NCI-H187 treated with DMSO at 0.1 percent for 48 hours (cell line): ENCODE measurements around the gene ZNF618.

Experiments
- DNase-seq: peaks from one replicate; lab custom pipeline; 2025; lab: John Stamatoyannopoulos, UW

ZNF618 gene, protein sequence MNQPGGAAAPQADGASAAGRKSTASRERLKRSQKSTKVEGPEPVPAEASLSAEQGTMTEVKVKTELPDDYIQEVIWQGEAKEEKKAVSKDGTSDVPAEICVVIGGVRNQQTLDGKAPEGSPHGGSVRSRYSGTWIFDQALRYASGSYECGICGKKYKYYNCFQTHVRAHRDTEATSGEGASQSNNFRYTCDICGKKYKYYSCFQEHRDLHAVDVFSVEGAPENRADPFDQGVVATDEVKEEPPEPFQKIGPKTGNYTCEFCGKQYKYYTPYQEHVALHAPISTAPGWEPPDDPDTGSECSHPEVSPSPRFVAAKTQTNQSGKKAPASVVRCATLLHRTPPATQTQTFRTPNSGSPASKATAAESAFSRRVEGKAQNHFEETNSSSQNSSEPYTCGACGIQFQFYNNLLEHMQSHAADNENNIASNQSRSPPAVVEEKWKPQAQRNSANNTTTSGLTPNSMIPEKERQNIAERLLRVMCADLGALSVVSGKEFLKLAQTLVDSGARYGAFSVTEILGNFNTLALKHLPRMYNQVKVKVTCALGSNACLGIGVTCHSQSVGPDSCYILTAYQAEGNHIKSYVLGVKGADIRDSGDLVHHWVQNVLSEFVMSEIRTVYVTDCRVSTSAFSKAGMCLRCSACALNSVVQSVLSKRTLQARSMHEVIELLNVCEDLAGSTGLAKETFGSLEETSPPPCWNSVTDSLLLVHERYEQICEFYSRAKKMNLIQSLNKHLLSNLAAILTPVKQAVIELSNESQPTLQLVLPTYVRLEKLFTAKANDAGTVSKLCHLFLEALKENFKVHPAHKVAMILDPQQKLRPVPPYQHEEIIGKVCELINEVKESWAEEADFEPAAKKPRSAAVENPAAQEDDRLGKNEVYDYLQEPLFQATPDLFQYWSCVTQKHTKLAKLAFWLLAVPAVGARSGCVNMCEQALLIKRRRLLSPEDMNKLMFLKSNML

DNA sequence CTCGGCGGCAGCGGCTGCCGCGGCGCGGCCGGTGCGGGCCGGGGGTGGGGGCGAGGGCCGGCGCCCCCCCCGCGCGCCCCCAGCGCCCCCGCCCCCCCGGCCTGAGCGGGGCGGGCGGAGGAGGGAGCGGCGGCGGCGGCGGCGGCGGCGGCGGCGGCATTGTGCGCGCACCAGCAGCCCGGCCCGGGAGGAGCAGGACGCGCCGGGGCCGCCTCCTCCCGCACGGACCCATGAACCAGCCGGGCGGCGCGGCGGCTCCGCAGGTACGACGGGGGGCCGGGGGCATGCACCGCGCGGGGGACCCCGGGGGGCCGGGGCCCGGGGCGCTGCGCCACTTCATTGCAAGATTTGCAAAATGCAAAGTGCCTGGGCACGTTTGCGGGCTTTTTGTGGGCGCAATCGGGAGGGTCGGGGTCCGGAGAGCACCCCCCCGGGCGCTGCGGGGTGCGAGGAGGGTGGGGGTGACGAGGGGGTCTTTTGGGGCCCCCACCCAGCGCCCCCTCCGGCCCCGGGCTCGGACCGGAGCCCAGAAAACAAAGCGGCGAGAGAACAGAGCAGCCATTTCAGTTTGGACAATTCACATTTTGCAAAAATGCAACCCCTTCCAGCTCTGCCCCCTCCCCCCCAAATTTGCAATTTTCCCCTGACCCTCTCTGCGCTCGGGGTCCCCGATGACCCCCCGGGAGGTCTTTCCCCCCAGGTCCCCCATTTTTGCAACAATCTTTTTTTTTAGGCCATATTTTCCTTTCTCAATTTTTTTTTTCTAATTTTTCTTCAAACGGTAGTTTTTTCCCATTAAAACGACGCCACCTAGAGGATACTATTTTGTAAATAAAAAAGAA is at the start of gene ZNF618:
Gene ZNF618, plus strand, starts transcription at position 159 of the 842 bp plus-strand sequence. Its CDS starts 72 bp downstream, at position 231.
- no peak for DNase-seq

DNA sequence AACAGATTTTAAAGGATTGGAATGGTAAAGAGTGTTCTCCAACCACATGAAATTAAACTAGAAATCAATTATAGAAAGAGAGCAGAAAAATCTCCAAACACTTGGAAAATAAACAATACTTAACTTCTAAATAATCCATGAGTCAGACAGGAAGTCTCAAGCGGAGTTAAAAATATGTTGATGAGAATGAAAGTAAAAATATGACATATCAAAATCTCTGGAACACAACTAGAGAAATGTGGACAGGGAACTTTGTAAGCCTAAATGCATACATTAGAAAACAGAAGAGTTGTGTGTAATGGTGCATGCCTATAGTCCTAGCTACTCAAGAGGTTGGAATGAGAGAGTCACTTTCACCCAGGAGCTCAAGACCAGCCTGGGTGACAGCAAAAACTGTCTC is 47.9 kb upstream of the ZNF618 start:
- no peak for DNase-seq

DNA sequence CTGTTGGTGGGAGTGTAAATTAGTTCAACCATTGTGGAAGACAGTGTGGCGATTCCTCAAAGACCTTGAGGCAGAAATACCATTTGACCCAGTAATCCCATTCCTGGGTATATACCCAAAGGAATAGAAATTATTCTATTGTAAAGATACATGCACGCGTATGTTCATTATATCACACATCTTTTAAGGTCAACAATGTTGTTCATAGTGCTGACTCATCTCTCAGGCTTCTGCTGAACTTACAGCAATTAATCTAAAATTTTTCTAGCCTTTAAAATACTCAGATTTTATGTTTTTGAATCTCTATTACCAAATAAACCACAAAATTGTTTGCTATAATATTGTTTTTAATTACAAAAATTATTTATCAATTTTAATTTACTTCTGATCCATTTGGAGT is 38.8 kb upstream of the ZNF618 start:
- DNase-seq: no peak

DNA sequence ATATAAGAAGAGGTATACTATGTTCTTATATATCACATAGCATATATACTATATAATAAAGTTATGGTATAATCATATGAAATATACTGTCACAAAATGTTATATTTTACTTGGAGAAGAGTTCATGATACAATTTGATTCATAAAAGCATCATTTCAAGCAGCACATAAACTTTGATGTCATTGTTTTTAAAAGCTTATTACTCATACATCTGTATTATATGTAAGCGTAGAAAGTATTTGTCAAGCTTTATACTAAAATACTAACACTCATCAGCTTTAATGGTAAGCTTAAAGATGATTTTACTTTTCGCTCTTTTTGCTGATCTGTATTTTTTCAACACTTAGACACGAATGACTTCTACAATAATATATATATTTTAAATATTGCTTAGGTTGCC is 34.0 kb upstream of the ZNF618 start:
- DNase-seq: no peak

DNA sequence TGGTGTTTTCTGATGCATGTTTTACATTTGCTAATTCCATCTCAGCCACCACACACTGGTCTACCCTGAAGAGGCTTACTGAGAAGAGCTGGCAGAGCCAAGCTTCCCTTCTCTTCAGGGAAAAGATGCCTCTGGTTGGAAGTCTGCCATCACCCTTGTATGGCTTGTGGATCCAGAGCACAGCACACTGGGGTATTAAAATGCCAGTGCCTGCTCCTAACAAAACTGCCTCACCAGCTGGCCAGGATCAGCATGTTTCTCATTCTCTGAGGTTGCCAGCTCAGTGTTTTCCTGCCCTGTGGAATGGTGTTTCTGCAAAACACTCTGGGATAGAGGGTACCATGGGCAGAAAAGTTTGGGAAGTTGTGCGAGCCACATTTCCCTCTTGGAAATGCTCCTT is 31.6 kb upstream of the ZNF618 start:
- no peak for DNase-seq

DNA sequence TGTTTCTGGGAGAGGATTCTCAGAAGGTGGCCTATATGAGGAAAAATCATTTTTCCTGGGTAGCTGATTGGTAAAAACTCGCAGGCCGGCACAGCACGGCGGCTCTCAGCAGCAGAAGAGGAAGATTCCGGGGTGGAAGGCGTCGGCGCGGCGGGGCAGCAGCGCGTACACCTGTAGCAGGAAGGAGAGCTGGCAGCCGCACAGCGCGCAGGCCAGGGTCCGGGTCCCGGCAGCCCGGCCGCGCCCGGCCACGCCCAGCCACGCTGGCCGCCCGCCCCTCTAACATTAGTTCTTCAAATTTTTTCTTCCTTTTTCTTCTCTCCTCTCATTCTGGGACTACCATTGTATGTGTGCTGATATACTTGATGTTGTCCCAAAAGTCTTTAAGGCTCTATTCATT is 24.8 kb upstream of the ZNF618 start:
- no peak for DNase-seq

DNA sequence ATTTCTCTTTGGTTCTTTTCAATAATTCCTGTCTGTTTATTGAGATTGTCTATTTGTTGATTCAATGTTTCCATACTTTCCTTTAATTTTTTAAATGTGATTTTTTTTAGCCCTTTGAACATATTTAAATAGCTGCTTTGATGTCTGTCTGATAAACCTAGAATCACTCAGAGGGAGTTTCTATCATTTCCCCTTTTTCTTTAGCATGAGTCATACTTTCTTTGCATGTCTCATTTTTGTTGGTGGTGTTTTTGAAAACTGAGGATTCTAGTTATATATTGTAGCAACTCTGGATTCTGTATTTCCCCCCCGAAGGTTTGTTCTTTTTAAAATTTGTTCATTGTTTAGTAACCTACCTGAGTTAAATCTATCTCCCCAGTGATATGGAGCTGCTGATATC is 24.2 kb upstream of the ZNF618 start:
- DNase-seq: no peak

DNA sequence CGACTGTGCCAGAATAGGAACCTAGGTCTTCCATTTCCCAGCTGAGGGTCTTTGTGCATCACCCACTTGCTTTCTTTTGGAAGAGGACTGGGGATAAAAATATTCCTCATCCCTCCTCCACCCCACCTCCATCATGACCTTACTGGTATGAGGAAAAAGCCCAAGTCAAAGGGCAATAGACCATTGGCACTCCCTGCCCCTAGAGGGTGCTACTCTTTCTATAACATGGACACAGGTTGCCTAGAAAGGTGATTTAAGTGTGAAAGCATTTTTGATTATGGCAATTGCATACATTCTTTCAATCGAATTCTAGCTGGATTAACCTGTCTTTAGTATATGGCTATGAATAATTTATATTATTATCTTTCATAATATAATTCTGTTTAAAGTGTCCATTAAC is 22.8 kb upstream of the ZNF618 start:
- no peak for DNase-seq

DNA sequence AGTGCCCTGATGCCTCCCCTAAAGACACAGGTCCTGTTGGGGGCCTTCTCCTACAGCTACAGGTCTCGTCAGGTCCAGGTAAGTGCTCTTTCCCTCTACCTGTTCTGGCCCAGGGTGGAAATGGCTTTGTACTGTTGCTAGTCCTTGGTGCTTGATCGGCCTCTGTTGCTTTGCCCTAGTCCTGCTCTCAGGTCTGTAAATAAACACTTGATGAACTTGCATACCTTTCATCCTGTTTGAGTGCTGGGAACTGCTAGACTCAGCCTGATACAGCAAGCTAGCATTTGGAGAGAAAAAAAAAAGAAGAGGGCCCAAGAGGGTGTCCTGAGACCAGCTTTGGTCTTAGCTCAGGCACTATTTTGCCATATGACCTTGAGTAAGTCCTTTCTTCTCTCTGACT is 21.8 kb upstream of the ZNF618 start:
- no peak for DNase-seq

DNA sequence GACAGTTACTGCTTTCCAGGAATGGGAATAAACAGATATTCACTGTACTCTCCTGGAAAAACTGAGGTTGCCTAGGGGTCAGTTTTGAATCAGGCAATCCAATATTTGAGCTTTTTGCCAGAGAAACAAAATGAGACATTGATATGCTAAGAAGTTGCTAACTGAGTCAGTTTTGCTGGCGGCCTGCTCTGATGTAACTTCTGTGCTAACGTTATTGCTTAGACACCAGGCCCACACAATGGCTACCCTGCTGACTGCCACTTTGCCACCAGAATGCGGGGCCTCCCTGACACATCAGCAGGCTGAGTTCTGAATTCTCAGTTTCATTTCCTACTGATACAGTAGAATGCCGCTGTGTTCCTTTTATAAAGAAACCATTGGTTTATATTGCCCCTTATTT is 18.2 kb upstream of the ZNF618 start:
- DNase-seq: no peak

DNA sequence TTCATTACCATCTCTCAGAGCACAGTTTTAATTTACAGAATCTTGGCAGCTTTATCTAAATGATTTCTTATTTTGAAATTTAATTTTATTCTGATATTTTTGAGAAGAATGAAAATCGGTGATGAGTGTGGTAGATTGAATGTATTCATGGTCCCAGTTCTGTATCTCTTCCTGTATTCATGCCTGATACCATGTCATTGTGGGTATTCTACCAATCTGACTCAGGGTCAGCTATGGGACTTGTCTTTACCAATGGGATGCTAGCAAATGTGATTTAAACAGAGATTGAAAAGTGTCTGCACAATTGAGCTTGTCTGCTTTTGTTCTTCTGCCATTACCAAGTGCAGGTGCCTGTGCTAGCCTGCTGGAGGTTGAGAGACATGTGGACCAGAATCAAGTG is 17.8 kb upstream of the ZNF618 start:
- no peak for DNase-seq

DNA sequence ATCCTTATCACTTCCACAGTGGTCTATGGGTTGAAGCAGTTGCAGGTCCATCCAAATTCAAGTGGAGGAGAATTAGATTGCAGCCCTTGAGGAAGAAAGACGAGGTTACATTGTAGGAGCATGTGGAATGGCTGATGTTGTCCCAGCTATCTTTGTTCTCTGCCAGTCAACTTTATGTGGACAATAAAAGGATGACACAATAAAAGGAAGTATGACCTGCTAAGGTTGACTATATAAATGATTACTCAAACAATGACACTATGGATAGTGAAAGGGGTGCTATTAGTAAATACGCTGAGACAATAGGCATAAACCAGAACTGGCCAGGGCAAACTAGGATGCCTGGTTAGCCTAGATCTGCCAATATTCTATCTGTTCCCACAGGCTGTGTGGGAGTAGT is 12.8 kb upstream of the ZNF618 start:
- DNase-seq: no peak

DNA sequence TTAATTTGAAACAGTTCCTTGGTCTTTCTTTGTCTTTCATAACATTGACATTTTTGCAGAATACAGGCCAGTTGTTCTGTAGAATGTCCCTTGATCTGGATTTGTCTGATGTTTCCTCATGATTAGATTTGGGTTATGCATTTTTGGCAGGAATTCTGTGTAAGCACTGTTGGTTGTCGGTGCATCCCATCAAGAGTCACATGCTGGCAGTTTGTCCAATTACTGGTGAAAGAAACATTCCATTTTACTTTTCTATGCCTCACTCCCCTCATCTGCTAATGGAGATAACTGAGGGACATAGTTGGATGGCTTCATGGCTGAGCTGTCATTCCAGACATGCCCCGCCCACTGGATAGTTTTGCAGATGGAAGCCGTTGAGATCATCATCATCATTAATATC is 7.6 kb upstream of the ZNF618 start:
- no peak for DNase-seq

DNA sequence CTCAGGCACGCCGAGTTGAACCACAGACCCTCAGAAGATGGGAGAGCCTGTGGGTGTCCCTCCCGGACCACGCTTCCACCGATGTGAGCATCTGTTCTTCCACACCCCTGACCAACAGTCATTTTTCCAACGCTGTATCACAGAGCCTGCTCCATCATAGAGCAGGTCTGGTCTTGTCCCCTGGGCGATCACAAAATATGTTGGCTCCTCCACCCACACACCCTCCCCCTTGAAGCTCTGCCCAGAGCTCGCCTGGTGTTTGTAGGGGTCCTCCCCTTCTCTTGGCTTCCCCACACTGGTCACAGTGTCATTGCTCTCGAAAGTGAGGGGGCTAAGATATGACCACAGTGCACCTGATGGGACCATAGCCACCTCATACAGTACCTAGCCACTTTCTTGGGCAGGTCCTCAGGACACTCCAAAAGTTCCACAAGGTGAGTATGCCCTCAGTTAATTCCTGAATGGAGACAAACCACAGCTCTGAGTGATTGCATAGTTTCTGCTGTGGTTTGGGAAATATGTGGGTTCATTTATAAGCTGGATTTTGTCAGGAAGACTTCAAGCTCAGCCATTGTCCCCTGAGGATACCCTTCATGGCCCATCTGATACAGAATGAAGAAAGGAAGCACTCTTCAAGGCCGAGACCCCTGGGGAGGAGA is 3.5 kb upstream of the ZNF618 start:
- DNase-seq: no peak

DNA sequence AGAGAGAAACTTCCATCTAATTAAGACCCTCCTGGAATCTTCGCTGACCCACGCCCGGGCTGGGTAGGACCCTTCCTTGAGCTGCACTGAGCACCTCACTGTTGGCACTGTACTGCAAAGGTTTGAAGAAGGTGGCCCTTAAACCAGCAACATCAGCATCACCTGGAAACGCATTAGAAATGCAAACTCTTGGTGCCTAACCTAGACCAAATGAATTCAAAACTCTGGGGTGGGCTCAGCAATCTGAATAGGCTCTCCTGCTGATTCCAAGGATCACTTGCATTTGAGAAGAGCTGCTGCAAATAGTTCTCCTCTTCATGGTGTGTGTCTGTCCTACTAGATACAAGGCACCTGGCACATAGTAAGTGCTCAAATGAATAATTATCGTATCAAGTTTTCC is 2.7 kb upstream of the ZNF618 start:
- DNase-seq: no peak

DNA sequence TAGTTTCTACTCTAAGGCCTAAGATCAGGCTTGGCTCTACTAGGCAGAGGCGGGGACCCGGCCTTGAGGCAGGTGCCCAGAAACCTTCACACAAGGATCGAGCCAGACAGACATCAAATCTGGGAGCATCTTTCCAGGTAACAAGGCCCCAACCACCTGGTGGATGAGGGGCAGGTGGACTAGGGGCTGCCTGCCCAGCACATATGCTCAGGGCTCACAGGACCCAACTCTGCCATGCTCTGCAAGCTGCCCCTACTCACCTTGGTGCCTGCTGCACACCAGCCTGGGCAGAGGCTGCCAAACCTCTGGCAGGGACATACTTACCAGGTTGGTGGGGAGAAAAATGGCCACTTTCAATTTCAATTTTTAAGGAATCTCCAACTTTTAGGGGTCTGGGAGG is 2.2 kb upstream of the ZNF618 start:
- DNase-seq: no peak

DNA sequence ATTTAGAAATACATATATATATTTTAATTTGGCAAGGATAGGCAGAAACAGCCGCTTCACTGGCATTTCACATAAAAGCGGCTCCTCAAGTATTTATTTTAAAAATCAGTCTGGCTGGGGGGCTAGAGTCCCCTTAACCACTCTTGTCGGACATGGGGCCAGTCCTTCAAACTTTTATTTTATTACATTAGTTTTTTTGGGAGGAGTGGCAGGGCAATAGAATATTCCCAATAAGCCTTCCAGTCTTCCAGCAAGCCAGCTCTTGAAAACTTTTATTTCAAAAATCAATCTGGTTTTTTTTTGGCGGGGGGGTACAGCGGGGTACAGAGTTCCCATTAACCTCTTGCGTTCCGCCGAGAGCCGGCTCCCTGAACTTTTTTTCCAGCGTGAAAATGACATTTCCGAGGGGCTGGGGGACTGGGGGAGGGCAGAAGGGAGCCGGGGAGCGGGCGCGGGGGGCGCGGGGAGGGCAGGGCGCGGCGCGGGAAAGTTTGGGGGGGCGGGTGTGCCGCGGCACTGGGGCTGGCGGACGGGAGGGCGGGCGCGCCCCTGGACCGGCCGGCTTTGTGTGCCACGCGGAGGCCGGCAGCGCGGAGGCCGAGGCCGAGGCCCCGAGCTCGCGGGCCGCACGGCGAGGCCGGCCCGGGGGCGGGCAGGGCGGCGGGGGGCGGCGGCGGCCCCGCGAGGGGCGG is 504 bp upstream of the ZNF618 start:
- DNase-seq: no peak

DNA sequence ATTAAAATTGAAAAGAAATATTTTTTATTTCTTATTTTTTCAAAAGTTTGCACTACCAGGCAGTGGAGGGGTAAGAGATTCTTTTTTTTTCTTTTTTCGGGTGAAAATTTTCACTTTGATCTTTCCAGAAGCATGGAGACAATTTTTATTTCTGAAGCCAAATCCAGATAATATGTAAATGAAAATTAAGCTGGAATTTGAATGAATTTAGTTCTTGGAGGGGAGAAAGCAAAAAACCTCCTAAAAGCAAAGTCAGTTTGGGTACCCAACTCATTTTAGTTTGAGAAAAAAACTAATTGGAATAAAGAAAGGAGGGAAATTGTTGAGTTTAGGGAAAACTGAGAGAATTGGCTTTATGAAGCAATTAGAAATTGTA is 872 bp downstream of the ZNF618 start:
- no peak for DNase-seq

DNA sequence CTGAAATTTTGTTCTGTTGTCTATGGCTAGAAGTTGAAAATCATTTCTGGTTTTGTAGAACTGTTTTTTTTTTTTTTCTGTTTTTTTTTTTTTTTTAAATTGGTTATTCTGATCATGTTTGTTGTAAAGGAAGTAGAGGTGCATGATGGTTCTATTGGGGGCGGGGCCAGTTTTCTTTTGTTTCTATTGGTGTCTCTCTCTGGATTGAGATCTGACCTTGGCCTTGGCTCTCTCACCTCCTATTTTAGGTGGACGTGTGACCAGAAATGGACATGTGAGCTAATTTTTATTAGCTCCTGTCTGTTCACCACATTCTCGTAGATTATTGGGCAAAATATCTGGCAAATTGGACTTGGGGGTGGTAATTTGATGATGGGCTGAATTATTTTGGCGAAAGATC is 3.2 kb downstream of the ZNF618 start:
- no peak for DNase-seq

DNA sequence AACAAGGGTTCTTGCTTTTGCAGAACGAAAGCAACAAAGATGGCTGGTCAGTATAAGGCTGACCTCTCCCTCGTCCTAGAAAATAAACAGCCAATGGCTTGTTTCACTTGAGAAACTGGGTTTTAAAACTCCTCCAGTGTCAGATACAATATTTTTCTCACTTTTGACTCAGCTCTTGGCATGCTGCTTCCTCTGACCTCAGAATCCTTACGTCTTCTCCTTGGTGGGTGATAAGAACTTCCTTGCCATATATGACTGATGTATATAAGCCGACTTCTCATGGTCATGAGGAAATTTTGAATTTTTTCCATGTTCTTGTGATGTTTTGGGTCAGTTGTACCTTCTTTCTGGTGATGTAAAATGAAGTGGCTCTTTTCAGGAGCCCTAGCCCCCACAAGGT is 3.8 kb downstream of the ZNF618 start:
- no peak for DNase-seq

DNA sequence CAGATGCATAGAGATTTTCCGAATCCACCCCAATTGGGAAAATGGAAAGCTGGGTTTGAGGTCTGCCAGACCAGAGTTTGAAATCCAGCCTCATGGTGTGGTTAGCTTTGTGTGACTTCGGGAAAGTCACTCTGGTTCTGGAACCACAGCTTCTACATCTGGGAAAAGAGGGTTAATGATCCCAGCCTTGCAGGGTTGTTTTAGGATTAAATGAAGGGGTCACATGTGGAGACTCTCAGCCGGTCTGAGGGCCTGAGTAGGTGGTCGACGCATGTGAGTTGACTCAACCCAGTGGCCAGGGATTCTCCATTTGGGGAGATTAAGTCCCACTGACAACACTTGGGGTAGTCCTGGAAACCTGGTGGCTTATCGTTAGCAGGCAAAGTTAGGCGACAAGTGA is 6.1 kb downstream of the ZNF618 start:
- no peak for DNase-seq
